Endodermal cell (in vitro differentiated cells): ENCODE results near the gene RELT. TPM values are rescaled to one million over a fixed set of nuclear protein-coding genes. Genes with fewer than 3 reads are reported as not detected.

Experiments used
- DNase-seq: peaks from one replicate; pipeline ENCODE4 v3.0.0-alpha.2; 2017
- H3K27ac ChIP-seq: 2 replicates; pipeline ENCODE4 v1.5.1; 2013; ENCODE audit warnings: mild to moderate bottlenecking, low read depth, low read length, moderate library complexity
- H3K27me3 ChIP-seq: 2 replicates; pipeline ENCODE4 v1.6.1; 2013; ENCODE audit warnings: mild to moderate bottlenecking, low read length, moderate library complexity; ENCODE audit not compliant: insufficient read depth, control insufficient read depth, poor library complexity, severe bottlenecking
- H3K36me3 ChIP-seq: 2 replicates; pipeline ENCODE4 v1.7.0; 2013; ENCODE audit warnings: mild to moderate bottlenecking, low read length, moderate library complexity; ENCODE audit not compliant: control insufficient read depth, insufficient read depth
- H3K4me1 ChIP-seq: one replicate; pipeline ENCODE4 v1.7.0; 2013; ENCODE audit warnings: low read length; ENCODE audit not compliant: control insufficient read depth, insufficient read depth
- H3K4me3 ChIP-seq: 2 replicates; pipeline ENCODE4 v1.5.1; 2013; ENCODE audit warnings: mild to moderate bottlenecking, low read length, moderate library complexity
- H3K9ac ChIP-seq: 2 replicates; pipeline ENCODE4 v1.6.1; 2013; ENCODE audit warnings: mild to moderate bottlenecking, low read length, moderate library complexity; ENCODE audit not compliant: poor library complexity, severe bottlenecking; ENCODE audit errors: extremely low read depth
- H3K9me3 ChIP-seq: 2 replicates; pipeline ENCODE4 v1.6.1; 2013; ENCODE audit warnings: mild to moderate bottlenecking, low read length, moderate library complexity; ENCODE audit not compliant: control insufficient read depth
- H3K27ac Mint-ChIP-seq: 2 replicates; pipeline ENCODE4 v1.8.0; 2020; ENCODE audit warnings: mixed read lengths
- H3K27me3 Mint-ChIP-seq: 2 replicates; pipeline ENCODE4 v1.8.0; 2021; ENCODE audit warnings: mild to moderate bottlenecking, mixed read lengths; ENCODE audit not compliant: insufficient read depth
- H3K36me3 Mint-ChIP-seq: 2 replicates; pipeline ENCODE4 v1.8.0; 2020; ENCODE audit warnings: low read depth, mixed read lengths
- H3K4me1 Mint-ChIP-seq: 2 replicates; pipeline ENCODE4 v1.8.0; 2020; ENCODE audit warnings: mixed read lengths
- H3K4me3 Mint-ChIP-seq: 2 replicates; pipeline ENCODE4 v1.8.0; 2020; ENCODE audit warnings: mild to moderate bottlenecking, moderate library complexity, mixed read lengths
- H3K9me3 Mint-ChIP-seq: 2 replicates; pipeline ENCODE4 v1.8.0; 2020; ENCODE audit warnings: mild to moderate bottlenecking, mixed read lengths
- CTCF ChIP-seq: fragments of 200-600 bp; sonication (generic); conservative IDR thresholded peaks from 2 replicates; pipeline ENCODE4 v1.5.0; 2021; ENCODE audit warnings: antibody characterized with exemption, mild to moderate bottlenecking
- WGBS, 2 experiments: methylation state at CpG; one replicate each; pipeline versions ENCODE4 v1.1.5 to v1.1.7; 2013; ENCODE audit warnings: missing lambda C conversion rate in 2 of 2, mixed read lengths in 1 of 2; ENCODE audit not compliant: insufficient coverage in 1 of 2, insufficient read length in 1 of 2; 5-methylcytosine and 5-hydroxymethylcytosine counted together
- total RNA-seq, 2 donors: library from RNA; stranded (reverse); fragmentation: NEBNext Ultra II Directional in 1 of 2; extraction: Animal tissue kit (Norgen Biotek cat#: 25700) in 1 of 2; gene quantifications; 2 replicates in 1 of 2; 3 replicates in 1 of 2; pipeline ENCODE4 v1.2.1, GENCODE V29; 2021

Gene RELT
- total RNA-seq, 2 donors from 2014 or later: 6.9 to 8.9 TPM

- Mint-ChIP-seq H3K27ac (no peak overlapping the region), H3K27me3 (no peaks in the 10 kb centered on the region), H3K9me3 (no peaks in the 10 kb centered on the region), H3K4me3 (no peak overlapping the region), H3K4me1 (peaks cover 4% of the 10 kb centered on the region), H3K36me3 (no peaks in the 10 kb centered on the region)
- 92 to 95% methylated on average over 3 to 8 of the region's 8 CpGs for WGBS, 2 experiments
- H3K4me1 ChIP-seq: peaks cover 7% of the 10 kb centered on the region
- H3K9me3 ChIP-seq: no peaks in the 10 kb centered on the region
- H3K27ac ChIP-seq: no peak overlapping the region
- H3K36me3 ChIP-seq: no peaks in the 10 kb centered on the region
- peak; percentile 45 for DNase-seq
- no peak for TF ChIP-seq CTCF
- no peaks in the 10 kb centered on the region for H3K27me3 ChIP-seq
- no peak overlapping the region for H3K4me3 ChIP-seq
- H3K9ac ChIP-seq: no peak overlapping the region
Measured at GRCh38 chr11:73397468-73398131, 21.4 kb downstream of the RELT start.

- Mint-ChIP-seq H3K4me1 (peaks cover 5% of the 10 kb centered on the region), H3K36me3 (no peaks in the 10 kb centered on the region), H3K4me3 (no peak overlapping the region), H3K9me3 (no peaks in the 10 kb centered on the region), H3K27me3 (no peaks in the 10 kb centered on the region), H3K27ac (no peak overlapping the region)
- Histone ChIP-seq H3K4me1 (peaks cover 10% of the 10 kb centered on the region), H3K27ac (no peak overlapping the region), H3K36me3 (no peaks in the 10 kb centered on the region), H3K27me3 (no peaks in the 10 kb centered on the region), H3K4me3 (no peak overlapping the region), H3K9ac (no peak overlapping the region), H3K9me3 (no peaks in the 10 kb centered on the region)
- 90 to 98% methylated on average over 3 to 5 of the region's 5 CpGs for WGBS, 2 experiments
- DNase-seq: no peak
- TF ChIP-seq CTCF: no peak
Measured at GRCh38 chr11:73398132-73398526, 21.9 kb downstream of the RELT start.

GRCh38 chr11:73398721-73399120 lies 22.5 kb downstream of the RELT start:
- Histone ChIP-seq H3K27ac (no peak overlapping the region), H3K27me3 (no peaks in the 10 kb centered on the region), H3K36me3 (peaks cover 4% of the 10 kb centered on the region), H3K4me3 (no peak overlapping the region), H3K4me1 (peaks cover 10% of the 10 kb centered on the region), H3K9ac (no peak overlapping the region), H3K9me3 (no peaks in the 10 kb centered on the region)
- DNase-seq: peak; percentile 38
- 96% methylated on average over 2 of the region's 2 CpGs; no CpG with 5 or more reads in 1 of the 2 experiments for WGBS, 2 experiments
- Mint-ChIP-seq H3K9me3 (no peaks in the 10 kb centered on the region), H3K4me1 (peaks cover 5% of the 10 kb centered on the region), H3K36me3 (no peaks in the 10 kb centered on the region), H3K27me3 (no peaks in the 10 kb centered on the region), H3K27ac (no peak overlapping the region), H3K4me3 (no peak overlapping the region)
- no peak for TF ChIP-seq CTCF
